Mononuclear cell (primary cell): ENCODE results near the gene WNT9B. TPM values are rescaled to one million over a fixed set of nuclear protein-coding genes. Genes with fewer than 3 reads are reported as not detected.

Source experiments
- H3K27me3 ChIP-seq: 2 replicates; pipeline ENCODE4 v1.6.0; 2011; ENCODE audit warnings: low read length, control low read depth; ENCODE audit not compliant: insufficient read depth
- H3K4me1 ChIP-seq: 2 replicates; pipeline ENCODE4 v1.5.1; 2011; ENCODE audit warnings: mild to moderate bottlenecking, low read length, control low read depth; ENCODE audit not compliant: insufficient read depth
- H3K4me3 ChIP-seq: 2 replicates; pipeline ENCODE4 v1.5.1; 2011; ENCODE audit warnings: mild to moderate bottlenecking, low read length, moderate library complexity
- H3K9me3 ChIP-seq: 2 replicates; pipeline ENCODE4 v1.5.1; 2011; ENCODE audit warnings: low read depth, mild to moderate bottlenecking, control low read depth, low read length
- total RNA-seq: library from RNA; depleted of rRNA; stranded (reverse); fragments of >200 nt; gene quantifications from one replicate; pipeline ENCODE4 v1.2.3, GENCODE V29; 2012

The WNT9B gene
- total RNA-seq, 1 donor, result not detected

GRCh38 chr17:46879101-46879500, 27.7 kb downstream of the WNT9B start:
- peaks cover 33% of the 10 kb centered on the region for H3K4me1 ChIP-seq
- no peak overlapping the region for H3K4me3 ChIP-seq
- H3K9me3 ChIP-seq, result no peaks in the 10 kb centered on the region
- H3K27me3 ChIP-seq, result no peaks in the 10 kb centered on the region

GRCh38 chr17:46881015-46881414, 29.6 kb downstream of the WNT9B start:
- Histone ChIP-seq H3K27me3 (no peaks in the 10 kb centered on the region), H3K9me3 (no peaks in the 10 kb centered on the region), H3K4me1 (peaks cover 20% of the 10 kb centered on the region), H3K4me3 (no peak overlapping the region)

- Histone ChIP-seq H3K4me1 (peaks cover 13% of the 10 kb centered on the region), H3K27me3 (no peaks in the 10 kb centered on the region), H3K9me3 (no peaks in the 10 kb centered on the region), H3K4me3 (no peak overlapping the region)
These were observed 31.3 kb downstream of the WNT9B start for GRCh38 chr17:46882666-46883065.

GRCh38 chr17:46883871-46884520, 32.6 kb downstream of the WNT9B start:
- H3K9me3 ChIP-seq, result no peaks in the 10 kb centered on the region
- no peak overlapping the region for H3K4me3 ChIP-seq
- no peaks in the 10 kb centered on the region for H3K4me1 ChIP-seq
- H3K27me3 ChIP-seq, result no peaks in the 10 kb centered on the region

GRCh38 chr17:46884552-46884951, 33.2 kb downstream of the WNT9B start:
- H3K4me3 ChIP-seq, result no peak overlapping the region
- no peaks in the 10 kb centered on the region for H3K4me1 ChIP-seq
- H3K27me3 ChIP-seq, result no peaks in the 10 kb centered on the region
- H3K9me3 ChIP-seq, result no peaks in the 10 kb centered on the region

- Histone ChIP-seq H3K4me3 (no peak overlapping the region), H3K4me1 (no peaks in the 10 kb centered on the region), H3K27me3 (no peaks in the 10 kb centered on the region), H3K9me3 (no peaks in the 10 kb centered on the region)
These were observed 34.3 kb downstream of the WNT9B start for GRCh38 chr17:46885415-46886309.

GRCh38 chr17:46886310-46886663, 34.9 kb downstream of the WNT9B start:
- no peaks in the 10 kb centered on the region for H3K4me1 ChIP-seq
- no peak overlapping the region for H3K4me3 ChIP-seq
- no peaks in the 10 kb centered on the region for H3K27me3 ChIP-seq
- H3K9me3 ChIP-seq, result no peaks in the 10 kb centered on the region

- Histone ChIP-seq H3K4me3 (no peak overlapping the region), H3K4me1 (no peaks in the 10 kb centered on the region), H3K27me3 (no peaks in the 10 kb centered on the region), H3K9me3 (no peaks in the 10 kb centered on the region)
These were observed 36.3 kb downstream of the WNT9B start for GRCh38 chr17:46887717-46888116.

- Histone ChIP-seq H3K4me3 (no peak overlapping the region), H3K9me3 (no peaks in the 10 kb centered on the region), H3K4me1 (no peaks in the 10 kb centered on the region), H3K27me3 (no peaks in the 10 kb centered on the region)
These were observed 37.3 kb downstream of the WNT9B start for GRCh38 chr17:46888727-46889126.

- no peaks in the 10 kb centered on the region for H3K4me1 ChIP-seq
- no peak overlapping the region for H3K4me3 ChIP-seq
- H3K27me3 ChIP-seq, result no peaks in the 10 kb centered on the region
- no peaks in the 10 kb centered on the region for H3K9me3 ChIP-seq
These were observed 38.1 kb downstream of the WNT9B start for GRCh38 chr17:46889519-46889918.

GRCh38 chr17:46889992-46890564, 38.7 kb downstream of the WNT9B start:
- no peaks in the 10 kb centered on the region for H3K27me3 ChIP-seq

GRCh38 chr17:46890638-46891037, 39.3 kb downstream of the WNT9B start:
- H3K9me3 ChIP-seq, result no peaks in the 10 kb centered on the region
- no peak overlapping the region for H3K4me3 ChIP-seq
- no peaks in the 10 kb centered on the region for H3K27me3 ChIP-seq
- H3K4me1 ChIP-seq, result no peaks in the 10 kb centered on the region

More at GRCh38 chr17:46889992-46890564, 38.7 kb downstream of the WNT9B start:
- H3K4me3 ChIP-seq, result no peak overlapping the region
- no peaks in the 10 kb centered on the region for H3K9me3 ChIP-seq
- no peaks in the 10 kb centered on the region for H3K4me1 ChIP-seq

GRCh38 chr17:46892192-46892703, 40.9 kb downstream of the WNT9B start:
- no peaks in the 10 kb centered on the region for H3K9me3 ChIP-seq
- H3K27me3 ChIP-seq, result no peaks in the 10 kb centered on the region
- no peaks in the 10 kb centered on the region for H3K4me1 ChIP-seq
- no peak overlapping the region for H3K4me3 ChIP-seq

GRCh38 chr17:46894024-46894423, 42.6 kb downstream of the WNT9B start:
- Histone ChIP-seq H3K4me3 (no peak overlapping the region), H3K4me1 (no peaks in the 10 kb centered on the region), H3K9me3 (no peaks in the 10 kb centered on the region), H3K27me3 (no peaks in the 10 kb centered on the region)

GRCh38 chr17:46894476-46895151, 43.2 kb downstream of the WNT9B start:
- Histone ChIP-seq H3K4me3 (no peak overlapping the region), H3K9me3 (no peaks in the 10 kb centered on the region), H3K4me1 (no peaks in the 10 kb centered on the region), H3K27me3 (no peaks in the 10 kb centered on the region)
